ENCODE data around the gene FBF1.
A peak's percentile ranks its signal among the peaks of the same experiment; 100 is the strongest.
"Not testable (repeated sequence)": the region's sequence is repeated elsewhere in the genome, so short reads cannot be mapped to it uniquely, and the experiment has no call there.

The FBF1 gene

GRCh38 chr17:75873587-75874322 is 67.1 kb downstream of the FBF1 start:
- no peak for DNase-seq

GRCh38 chr17:75872434-75873351 is 68.1 kb downstream of the FBF1 start:
- DNase-seq, result no peak

GRCh38 chr17:75870228-75870627 is 70.6 kb downstream of the FBF1 start:
- not testable (repeated sequence) for DNase-seq

GRCh38 chr17:75869282-75870141 is 71.3 kb downstream of the FBF1 start:
- no peak for DNase-seq

- not testable (repeated sequence) for DNase-seq
Measured at GRCh38 chr17:75868730-75869281, 72.0 kb downstream of the FBF1 start.

GRCh38 chr17:75865404-75866188 is 75.2 kb downstream of the FBF1 start:
- DNase-seq, result not testable (repeated sequence)

- not testable (repeated sequence) for DNase-seq
Measured at GRCh38 chr17:75864887-75865286, 76.0 kb downstream of the FBF1 start.

- DNase-seq, result peak; percentile 57 to 62
Measured at GRCh38 chr17:75864448-75864871, 76.4 kb downstream of the FBF1 start.

GRCh38 chr17:75861927-75862317 is 78.9 kb downstream of the FBF1 start:
- no peak for DNase-seq

Measured in activated T-cell treated with anti-CD3 and anti-CD28 coated beads, Interleukin-2, amount 50 U/mL, for 48 hours (primary cell).